Stomach smooth muscle (tissue), 2 donors: ENCODE measurements around the gene USP17L18.
"Not testable (repeated sequence)": the region's sequence is repeated elsewhere in the genome, so short reads cannot be mapped to it uniquely, and the experiment has no call there.

ENCODE experiments used
- H3K27ac ChIP-seq: one replicate; pipeline ENCODE4 v1.7.0; 2013; ENCODE audit warnings: mild to moderate bottlenecking, low read length, inconsistent platforms
- H3K27me3 ChIP-seq, 2 donors: one replicate each; pipeline ENCODE4 v1.7.0; 2013; ENCODE audit warnings: low read length in 2 of 2; ENCODE audit not compliant: insufficient read depth in 2 of 2, control insufficient read depth in 1 of 2
- H3K36me3 ChIP-seq, 2 donors: one replicate each; pipeline ENCODE4 v1.7.0; 2013; ENCODE audit warnings: low read length in 2 of 2; ENCODE audit not compliant: control insufficient read depth in 2 of 2, insufficient read depth in 2 of 2
- H3K4me1 ChIP-seq: one replicate; pipeline ENCODE4 v1.7.0; 2013; ENCODE audit warnings: low read length; ENCODE audit not compliant: control insufficient read depth, insufficient read depth
- H3K4me3 ChIP-seq, 2 donors: one replicate each; pipeline ENCODE4 v1.7.0; 2013; ENCODE audit warnings: low read length in 2 of 2
- H3K9ac ChIP-seq, 2 donors: one replicate each; pipeline ENCODE4 v1.7.0; 2013; ENCODE audit warnings: low read length in 2 of 2, mild to moderate bottlenecking in 1 of 2
- H3K9me3 ChIP-seq, 2 donors: one replicate each; pipeline ENCODE4 v1.7.0; 2013; ENCODE audit warnings: low read length in 2 of 2; ENCODE audit not compliant: control insufficient read depth in 2 of 2
- donor health status: healthy.
- donor health status: Pancreatic carcinoma.

The USP17L18 gene, protein sequence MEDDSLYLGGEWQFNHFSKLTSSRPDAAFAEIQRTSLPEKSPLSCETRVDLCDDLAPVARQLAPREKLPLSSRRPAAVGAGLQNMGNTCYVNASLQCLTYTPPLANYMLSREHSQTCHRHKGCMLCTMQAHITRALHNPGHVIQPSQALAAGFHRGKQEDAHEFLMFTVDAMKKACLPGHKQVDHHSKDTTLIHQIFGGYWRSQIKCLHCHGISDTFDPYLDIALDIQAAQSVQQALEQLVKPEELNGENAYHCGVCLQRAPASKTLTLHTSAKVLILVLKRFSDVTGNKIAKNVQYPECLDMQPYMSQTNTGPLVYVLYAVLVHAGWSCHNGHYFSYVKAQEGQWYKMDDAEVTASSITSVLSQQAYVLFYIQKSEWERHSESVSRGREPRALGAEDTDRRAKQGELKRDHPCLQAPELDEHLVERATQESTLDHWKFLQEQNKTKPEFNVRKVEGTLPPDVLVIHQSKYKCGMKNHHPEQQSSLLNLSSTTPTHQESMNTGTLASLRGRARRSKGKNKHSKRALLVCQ

GRCh38 chr4:9247953-9248680 is at the start of gene USP17L18:
USP17L18 (plus strand) TSS chr4:9248630; CDS start chr4:9248630, 0 bp downstream.
- not testable (repeated sequence) for H3K36me3 ChIP-seq, H3K9ac ChIP-seq, H3K27ac ChIP-seq, H3K27me3 ChIP-seq, H3K4me1 ChIP-seq, H3K9me3 ChIP-seq, H3K4me3 ChIP-seq

GRCh38 chr4:9210357-9210756 is 38.1 kb upstream of the USP17L18 start, which contains the start of gene USP17L10:
USP17L10 (plus strand) TSS chr4:9210657; CDS start chr4:9210657, 0 bp downstream.
- not testable (repeated sequence) for H3K27ac ChIP-seq, H3K4me1 ChIP-seq, H3K27me3 ChIP-seq, H3K4me3 ChIP-seq, H3K9ac ChIP-seq, H3K36me3 ChIP-seq, H3K9me3 ChIP-seq

DNA sequence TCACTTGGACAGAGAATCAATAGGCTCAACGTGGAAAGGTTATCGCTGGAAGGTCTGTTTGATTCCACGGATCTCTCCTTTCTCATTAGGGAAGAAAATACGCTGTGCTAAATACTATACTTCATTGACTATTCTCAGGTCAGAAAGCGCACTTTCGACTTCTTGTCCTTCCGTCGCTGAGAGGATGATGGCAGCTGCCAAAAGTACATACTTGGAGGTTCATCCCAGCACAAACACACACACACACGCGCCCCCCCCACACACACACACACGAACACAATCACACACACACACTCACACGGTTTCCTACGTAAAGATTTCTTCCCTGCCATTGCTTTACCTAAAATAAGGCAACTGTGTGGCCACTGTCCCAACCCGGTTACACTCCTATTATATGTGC is 33.7 kb upstream of the USP17L18 start:
- not testable (repeated sequence) for H3K36me3 ChIP-seq, H3K27ac ChIP-seq, H3K9me3 ChIP-seq, H3K4me3 ChIP-seq, H3K4me1 ChIP-seq, H3K9ac ChIP-seq, H3K27me3 ChIP-seq

GRCh38 chr4:9215105-9215504 is 33.3 kb upstream of the USP17L18 start, which contains the start of gene USP17L11:
USP17L11 (plus strand) TSS chr4:9215405; CDS start chr4:9215405, 0 bp downstream.
- H3K9me3 ChIP-seq, result not testable (repeated sequence)

GRCh38 chr4:9219852-9220251 is 28.6 kb upstream of the USP17L18 start, which contains the start of gene USP17L12:
USP17L12 (plus strand) TSS chr4:9220152; CDS start chr4:9220152, 0 bp downstream.
- not testable (repeated sequence) for H3K9me3 ChIP-seq, H3K4me1 ChIP-seq, H3K4me3 ChIP-seq, H3K36me3 ChIP-seq, H3K9ac ChIP-seq, H3K27ac ChIP-seq, H3K27me3 ChIP-seq

More at GRCh38 chr4:9215105-9215504, 33.3 kb upstream of the USP17L18 start, which contains the start of gene USP17L11:
- not testable (repeated sequence) for H3K27ac ChIP-seq, H3K36me3 ChIP-seq, H3K9ac ChIP-seq, H3K27me3 ChIP-seq, H3K4me1 ChIP-seq, H3K4me3 ChIP-seq

- not testable (repeated sequence) for H3K36me3 ChIP-seq, H3K27ac ChIP-seq, H3K27me3 ChIP-seq, H3K4me1 ChIP-seq, H3K4me3 ChIP-seq, H3K9me3 ChIP-seq, H3K9ac ChIP-seq
Measured at GRCh38 chr4:9224596-9224995, 23.8 kb upstream of the USP17L18 start, which contains the start of gene USP17L13. USP17L13 (plus strand) TSS chr4:9224896; CDS start chr4:9224896, 0 bp downstream.

DNA sequence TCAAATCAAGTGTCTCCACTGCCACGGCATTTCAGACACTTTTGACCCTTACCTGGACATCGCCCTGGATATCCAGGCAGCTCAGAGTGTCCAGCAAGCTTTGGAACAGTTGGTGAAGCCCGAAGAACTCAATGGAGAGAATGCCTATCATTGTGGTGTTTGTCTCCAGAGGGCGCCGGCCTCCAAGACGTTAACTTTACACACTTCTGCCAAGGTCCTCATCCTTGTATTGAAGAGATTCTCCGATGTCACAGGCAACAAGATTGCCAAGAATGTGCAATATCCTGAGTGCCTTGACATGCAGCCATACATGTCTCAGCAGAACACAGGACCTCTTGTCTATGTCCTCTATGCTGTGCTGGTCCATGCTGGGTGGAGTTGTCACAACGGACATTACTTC is 18.2 kb upstream of the USP17L18 start:
- H3K27ac ChIP-seq, H3K4me3 ChIP-seq, H3K9ac ChIP-seq, H3K9me3 ChIP-seq, H3K27me3 ChIP-seq, H3K4me1 ChIP-seq, H3K36me3 ChIP-seq: not testable (repeated sequence)

DNA sequence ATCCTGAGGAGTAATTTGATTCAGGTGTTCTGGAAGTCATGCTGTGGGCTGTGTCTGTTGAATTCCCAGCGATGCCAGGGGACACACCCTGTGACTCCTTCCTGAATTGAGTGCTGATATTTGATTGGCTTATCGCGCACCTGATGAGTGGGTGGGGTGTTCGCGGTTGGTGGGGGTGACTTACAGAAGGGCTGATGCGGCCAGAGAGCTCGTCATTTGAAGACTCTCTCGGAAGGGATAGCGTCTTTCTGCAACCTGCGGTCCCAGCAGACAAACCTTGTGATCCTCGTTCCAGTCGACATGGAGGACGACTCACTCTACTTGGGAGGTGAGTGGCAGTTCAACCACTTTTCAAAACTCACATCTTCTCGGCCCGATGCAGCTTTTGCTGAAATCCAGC is 14.3 kb upstream of the USP17L18 start, which contains the start of gene USP17L15:
Gene USP17L15 (plus strand): TSS at position 301 of the 400 bp plus-strand sequence. CDS start 0 bp downstream, at position 301.
- H3K27me3 ChIP-seq, H3K9ac ChIP-seq, H3K4me3 ChIP-seq: not testable (repeated sequence)

GRCh38 chr4:9238461-9238860 is 10.0 kb upstream of the USP17L18 start:
- not testable (repeated sequence) for H3K36me3 ChIP-seq, H3K4me3 ChIP-seq, H3K4me1 ChIP-seq, H3K27me3 ChIP-seq, H3K9ac ChIP-seq, H3K9me3 ChIP-seq, H3K27ac ChIP-seq

More for the DNA sequence above, 14.3 kb upstream of the USP17L18 start, which contains the start of gene USP17L15:
- not testable (repeated sequence) for H3K9me3 ChIP-seq, H3K36me3 ChIP-seq, H3K4me1 ChIP-seq, H3K27ac ChIP-seq

DNA sequence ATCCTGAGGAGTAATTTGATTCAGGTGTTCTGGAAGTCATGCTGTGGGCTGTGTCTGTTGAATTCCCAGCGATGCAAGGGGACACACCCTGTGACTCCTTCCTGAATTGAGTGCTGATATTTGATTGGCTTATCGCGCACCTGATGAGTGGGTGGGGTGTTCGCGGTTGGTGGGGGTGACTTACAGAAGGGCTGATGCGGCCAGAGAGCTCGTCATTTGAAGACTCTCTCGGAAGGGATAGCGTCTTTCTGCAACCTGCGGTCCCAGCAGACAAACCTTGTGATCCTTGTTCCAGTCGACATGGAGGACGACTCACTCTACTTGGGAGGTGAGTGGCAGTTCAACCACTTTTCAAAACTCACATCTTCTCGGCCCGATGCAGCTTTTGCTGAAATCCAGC is 4.9 kb upstream of the USP17L18 start, which contains the start of gene USP17L17:
Gene USP17L17 (plus strand): TSS at position 301 of the 400 bp plus-strand sequence. CDS start 0 bp downstream, at position 301.
- H3K4me1 ChIP-seq, H3K9ac ChIP-seq, H3K9me3 ChIP-seq, H3K27me3 ChIP-seq, H3K4me3 ChIP-seq, H3K36me3 ChIP-seq, H3K27ac ChIP-seq: not testable (repeated sequence)
